ENCODE results near the gene SSBP3.
A peak's percentile ranks its signal among the peaks of the same experiment; 100 is the strongest.

The SSBP3 gene

DNA sequence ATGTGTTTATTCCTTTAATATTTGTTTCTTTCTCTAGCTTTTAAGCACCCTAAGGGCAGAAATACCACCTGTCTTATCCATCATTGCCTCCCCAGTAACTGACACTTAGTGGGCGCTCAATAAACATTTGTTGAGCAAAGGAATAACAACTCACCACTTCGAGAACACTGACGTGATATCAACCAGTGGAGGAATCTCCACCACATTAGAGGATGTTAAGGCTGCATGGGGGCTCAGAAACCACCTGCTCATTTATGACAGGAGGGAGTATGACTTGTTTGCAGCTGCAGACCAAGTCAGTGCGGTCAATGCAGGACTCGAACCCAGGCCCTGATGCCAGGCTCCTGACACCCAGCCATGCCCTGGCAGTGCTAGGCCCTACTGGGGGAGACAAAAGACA, 103.6 kb downstream of the SSBP3 start:
- no peak for DNase-seq

DNA sequence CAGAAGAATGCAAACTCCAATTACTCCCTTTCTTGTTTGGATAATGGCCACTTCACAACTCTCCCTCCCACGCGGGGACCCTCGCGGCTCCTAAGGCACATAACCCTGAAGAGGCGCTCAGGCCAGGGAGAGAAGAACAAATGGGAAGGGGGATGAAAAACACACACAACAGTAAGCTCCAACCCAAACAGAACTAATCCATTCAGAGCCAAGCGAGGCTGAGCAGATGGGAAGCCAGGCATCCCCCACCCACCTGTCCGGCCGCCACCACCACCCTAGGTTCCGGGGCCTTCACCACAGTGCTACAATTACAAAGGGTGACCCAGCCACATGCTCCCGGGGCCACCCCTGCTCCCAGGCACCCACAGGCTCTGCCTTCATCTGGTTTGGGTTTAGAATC, 104.7 kb downstream of the SSBP3 start:
- DNase-seq = no peak

- peak; percentile 29 for DNase-seq
Observed at GRCh38 chr1:54300401-54300800, 105.8 kb downstream of the SSBP3 start.

GRCh38 chr1:54299037-54299436, 107.2 kb downstream of the SSBP3 start:
- no peak for DNase-seq

DNA sequence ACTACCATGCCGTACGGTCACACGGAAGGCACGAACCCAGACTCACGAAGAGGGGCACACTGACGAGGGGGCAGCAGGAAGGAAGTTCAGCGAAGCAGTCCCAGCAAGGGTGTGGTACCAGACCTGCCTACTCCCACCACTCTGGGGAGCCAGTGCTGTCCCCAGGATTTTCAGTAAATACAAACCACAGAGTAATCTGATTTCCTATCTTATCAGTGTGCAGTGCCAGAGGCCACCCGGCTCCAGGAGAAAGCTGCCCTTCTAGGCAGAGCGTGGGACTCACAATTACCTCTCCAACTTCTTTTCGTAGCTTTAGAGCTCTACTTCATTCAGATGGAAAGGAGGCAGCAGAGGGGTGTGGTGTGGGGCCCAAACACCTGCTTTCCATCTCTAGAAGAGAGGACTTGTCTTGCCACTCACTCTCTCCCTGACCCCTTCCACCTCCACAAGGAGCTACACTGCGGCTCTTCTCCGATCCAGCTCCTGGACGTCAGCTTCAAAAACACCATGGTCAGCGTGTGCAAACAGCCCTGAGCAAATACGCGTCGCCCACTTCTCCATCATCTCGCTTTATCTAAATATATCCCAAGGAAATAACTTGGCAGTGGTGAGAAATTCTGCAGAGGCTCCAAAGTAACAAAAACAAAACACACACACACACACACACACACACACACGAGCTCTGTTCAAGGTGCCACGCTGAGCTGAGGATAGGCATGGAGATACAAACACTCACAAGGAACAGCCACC, 107.7 kb downstream of the SSBP3 start:
- no peak for DNase-seq

- no peak for DNase-seq
Observed at GRCh38 chr1:54297596-54298283, 108.5 kb downstream of the SSBP3 start.

GRCh38 chr1:54296666-54297065, 109.5 kb downstream of the SSBP3 start:
- no peak for DNase-seq

DNA sequence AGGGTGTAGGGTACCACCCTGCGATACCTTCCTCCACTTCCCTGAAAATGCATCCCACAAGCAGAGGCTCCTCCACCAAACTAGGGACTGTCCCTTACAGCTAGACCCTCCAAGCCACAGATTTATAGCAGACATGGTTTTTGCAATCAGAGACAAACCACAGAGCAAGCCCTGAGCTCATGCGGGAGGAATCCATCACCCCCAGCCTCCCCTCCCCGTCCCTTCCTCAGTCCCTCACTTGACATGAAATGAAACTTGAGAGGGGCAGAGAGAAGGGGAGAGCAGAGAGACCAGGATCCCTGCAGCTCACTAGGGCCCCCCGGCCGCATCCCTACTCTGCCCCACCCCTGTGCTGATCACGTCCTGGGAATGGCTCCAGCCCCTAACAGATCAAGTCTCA, 111.3 kb downstream of the SSBP3 start:
- DNase-seq = no peak

DNA sequence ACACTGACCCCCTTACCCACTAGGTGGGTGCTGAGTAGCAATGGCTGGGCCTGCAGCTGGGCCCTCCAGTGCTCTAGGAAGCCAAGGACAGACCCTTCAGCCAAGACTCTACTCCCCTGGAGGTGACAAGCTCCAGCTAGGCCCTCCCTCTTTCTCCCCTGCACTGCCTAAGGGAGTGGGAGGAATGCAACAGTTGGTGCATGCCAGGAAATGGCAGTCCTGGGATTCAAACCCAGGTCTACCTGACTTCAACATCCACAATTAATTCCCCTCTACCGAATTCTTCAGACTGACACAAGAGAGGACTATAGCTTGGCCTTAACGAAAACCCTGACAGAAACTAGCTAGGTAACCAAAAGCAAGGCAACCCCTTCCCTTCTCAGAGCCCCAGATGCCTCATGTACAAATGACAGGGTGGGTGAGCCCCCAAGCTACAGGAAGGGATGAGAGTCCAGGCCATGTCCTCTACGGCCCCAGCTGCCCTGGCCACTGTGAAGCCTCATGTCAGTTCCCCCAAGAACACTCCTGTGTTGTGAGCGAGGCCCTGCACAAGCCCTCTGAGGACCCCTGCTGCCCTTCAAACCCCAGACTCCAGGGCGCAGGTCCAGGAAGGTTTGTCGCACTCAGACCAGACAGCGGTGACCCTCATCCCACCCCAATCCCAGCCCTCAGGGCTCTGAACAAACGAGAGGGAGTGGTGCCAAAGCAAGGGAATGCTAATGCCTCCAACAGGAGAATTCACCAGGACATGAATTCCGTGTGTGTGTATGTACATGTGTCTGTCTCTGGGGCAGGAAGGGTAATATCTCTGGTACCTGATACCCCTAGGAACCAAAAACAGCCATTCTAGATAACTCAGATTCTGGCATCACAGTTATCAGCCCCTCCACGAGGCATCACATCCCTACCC, 113.9 kb downstream of the SSBP3 start:
- DNase-seq = no peak

GRCh38 chr1:54291276-54292001, 114.8 kb downstream of the SSBP3 start:
- peak; percentile 80 for DNase-seq

DNA sequence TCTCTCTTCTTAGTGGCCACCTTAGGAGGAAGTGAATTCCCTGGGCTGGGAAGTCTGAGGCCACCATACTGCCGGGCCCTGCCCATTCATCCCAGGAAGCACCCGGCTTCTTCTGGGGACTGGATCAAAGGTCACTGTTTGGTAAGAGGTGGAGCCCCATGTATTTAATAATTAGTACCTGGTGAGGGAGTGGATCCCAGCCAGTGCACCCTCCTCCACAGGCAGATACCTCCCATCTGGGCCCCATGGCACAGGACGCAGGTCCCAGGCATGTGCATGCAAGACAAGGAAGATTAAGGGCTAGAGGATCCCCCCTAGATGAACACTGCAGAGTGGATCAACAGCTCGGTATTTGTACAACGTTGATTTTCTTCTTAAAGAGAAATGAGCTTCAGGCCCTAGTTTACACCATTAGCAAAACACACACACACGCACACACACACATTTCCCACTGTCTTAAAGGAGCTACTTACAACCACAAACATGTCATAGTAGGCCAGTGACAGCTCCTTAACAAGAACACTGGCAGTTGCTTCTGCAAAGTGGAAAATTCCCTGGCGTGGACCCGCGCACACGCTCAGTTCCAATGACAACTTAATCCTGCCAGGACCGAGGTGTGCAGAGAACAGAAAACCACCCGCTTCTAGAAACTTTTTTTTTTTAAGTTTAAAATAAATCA, 115.5 kb downstream of the SSBP3 start:
- DNase-seq = no peak

GRCh38 chr1:54289712-54290233, 116.4 kb downstream of the SSBP3 start:
- DNase-seq = no peak

- no peak for DNase-seq
Observed at GRCh38 chr1:54287801-54288211, 118.4 kb downstream of the SSBP3 start.

DNA sequence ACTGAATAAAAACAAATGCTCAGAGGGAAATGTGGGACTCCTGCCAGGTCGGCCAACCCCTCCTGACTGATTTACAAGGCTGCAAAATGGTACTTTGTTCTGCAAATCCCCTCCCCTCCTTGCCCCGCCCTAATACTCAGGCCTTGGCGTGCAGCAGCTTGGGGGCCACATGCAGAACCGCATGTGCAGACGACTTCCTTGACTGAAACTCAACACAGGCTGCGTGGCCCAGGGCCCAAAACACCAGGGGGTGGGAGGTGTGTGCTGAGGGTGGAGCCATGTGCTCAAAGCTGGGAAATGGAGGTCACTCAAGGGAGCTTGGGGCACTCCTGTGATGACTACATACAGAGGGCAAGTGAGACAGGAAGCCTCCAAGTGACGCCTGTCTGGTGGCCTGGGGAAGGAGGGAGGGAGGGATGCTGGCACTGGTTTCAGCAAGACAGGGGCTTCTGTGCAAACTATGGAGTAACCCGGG, 119.0 kb downstream of the SSBP3 start:
- DNase-seq = peak; percentile 44

DNA sequence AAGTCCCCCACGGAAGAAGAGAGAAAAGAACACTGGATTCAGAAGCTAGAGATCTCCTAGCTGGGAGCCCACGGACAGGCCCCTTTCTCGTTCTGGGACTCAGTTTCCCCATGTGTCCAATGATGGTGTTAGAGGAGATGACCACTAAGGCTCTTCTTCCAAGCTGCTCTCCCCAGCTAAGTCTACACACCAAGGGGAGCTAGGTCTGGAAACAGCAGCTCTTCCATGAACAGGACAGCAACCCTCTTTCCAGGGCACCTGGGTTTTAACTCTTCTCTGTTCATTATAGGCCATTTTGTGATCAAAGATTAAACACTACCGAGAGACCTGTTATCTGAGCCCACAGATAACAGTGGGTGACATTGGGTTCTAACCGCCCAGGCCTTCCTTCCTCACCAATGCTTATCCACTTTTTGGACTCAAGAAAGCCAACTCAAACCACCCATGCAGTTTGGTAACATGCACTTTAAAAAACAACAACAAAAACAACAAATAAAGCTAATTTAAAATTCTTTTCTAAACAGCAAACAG, 120.3 kb downstream of the SSBP3 start:
- DNase-seq = no peak

- DNase-seq = no peak
Observed at GRCh38 chr1:54284781-54285529, 121.2 kb downstream of the SSBP3 start.

DNA sequence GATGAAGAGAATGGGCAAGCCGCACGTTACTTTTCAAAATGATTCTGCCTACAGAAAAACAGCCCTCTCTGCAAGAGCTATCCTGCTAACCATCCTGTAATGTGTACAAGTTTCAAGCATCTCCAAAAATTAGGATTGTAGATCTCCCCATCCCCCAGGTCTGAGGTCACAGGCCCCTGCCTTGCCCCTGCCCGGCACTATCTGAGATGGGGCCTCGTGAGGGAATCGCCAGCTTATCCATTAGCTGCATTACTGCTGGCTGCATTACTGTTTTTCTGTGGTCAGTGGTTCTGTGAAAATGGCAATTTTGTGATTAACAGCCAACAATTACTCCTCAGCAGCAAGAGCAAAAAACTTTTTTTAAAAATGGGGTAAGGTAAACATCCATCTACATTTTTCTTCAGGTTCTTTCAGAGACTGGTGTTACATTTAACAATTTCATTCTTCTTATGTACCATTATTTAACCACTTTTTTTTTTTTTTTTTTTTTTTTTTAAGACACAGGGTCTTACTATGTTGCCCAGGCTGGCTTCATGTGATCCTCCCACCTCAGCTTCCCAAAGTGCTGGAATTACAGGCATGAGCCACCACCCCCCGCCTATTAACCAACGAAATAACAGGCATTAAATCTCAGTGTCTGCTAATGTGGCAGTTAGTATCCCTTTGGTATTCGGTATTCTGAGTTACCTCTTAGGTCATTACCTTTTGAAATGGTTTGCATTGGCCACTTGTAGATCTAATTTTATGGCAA, 122.4 kb downstream of the SSBP3 start:
- no peak for DNase-seq

- no peak for DNase-seq
Observed at GRCh38 chr1:54282101-54282847, 123.9 kb downstream of the SSBP3 start.

GRCh38 chr1:54280651-54281050, 125.5 kb downstream of the SSBP3 start:
- DNase-seq = no peak

Data from NCI-H510A treated with DMSO at 0.1 percent for 48 hours (cell line).